ENCODE measurements around the gene RBM39. TPM values are rescaled to one million over a fixed set of nuclear protein-coding genes. Genes with fewer than 3 reads are reported as not detected.

RBM39 gene
- total and polyA plus RNA-seq, 2 of the 13 experiments (the other 11 are each of a cell fraction or from before 2014, with no cell fraction given), result 788 to 920 TPM

DNA sequence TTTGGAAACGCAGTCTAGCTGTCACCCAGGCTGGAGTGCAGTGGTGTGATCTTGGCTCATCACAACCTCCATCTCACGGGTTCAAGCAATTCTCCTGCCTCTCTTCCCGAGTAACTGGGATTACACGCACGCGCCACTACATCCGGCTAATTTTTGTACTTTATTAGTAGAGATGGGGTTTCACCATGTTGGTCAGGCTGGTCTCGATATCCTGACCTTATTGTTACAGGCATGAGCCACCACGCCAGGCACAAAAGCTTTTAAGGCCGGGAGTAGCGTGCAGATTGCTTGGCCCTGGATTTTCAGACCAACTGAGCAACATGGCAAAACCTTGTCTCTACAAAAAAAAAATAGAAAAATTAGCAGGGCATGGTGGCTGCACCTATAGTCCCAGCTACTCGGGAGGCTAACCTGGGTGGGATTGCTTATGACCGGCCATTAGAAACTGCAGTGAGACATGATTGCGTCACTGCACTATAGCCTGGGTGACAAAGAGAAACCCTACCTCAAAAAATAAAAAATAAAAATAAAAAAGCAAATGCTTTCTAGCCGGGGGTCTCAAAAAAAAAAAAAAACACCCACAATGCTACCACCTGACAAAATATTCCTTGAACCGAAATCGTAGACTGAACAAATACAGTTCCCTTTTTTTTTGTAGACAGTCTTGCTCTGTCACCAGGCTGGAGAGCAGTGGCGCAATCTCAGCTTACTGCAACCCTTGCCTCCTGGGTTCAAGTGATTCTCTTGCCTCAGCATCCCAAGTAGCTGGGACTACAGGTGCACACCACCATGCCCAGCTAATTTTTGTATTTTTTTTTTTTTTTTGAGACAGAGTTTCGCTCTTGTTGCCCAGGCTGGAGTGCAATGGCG lies 15.0 kb downstream of the RBM39 start:
- Histone ChIP-seq H3K9ac (ENCODE audit: insufficient read depth, low read depth, low read length) (no peak overlapping the region), H3K27me3 (ENCODE audit: control insufficient read depth in 1 of 2, insufficient read depth in 2 of 2, low read length in 2 of 2) (no peaks in the 10 kb centered on the region), H3K79me2 (ENCODE audit: insufficient read depth, low read length) (peaks cover 86% of the 10 kb centered on the region), H3K9me3 (ENCODE audit: low read length) (no peaks in the 10 kb centered on the region), H3K4me1 (ENCODE audit: insufficient read depth, low read length) (peaks cover 15% of the 10 kb centered on the region), H3K4me2 (ENCODE audit: low read depth, low read length) (no peak overlapping the region), H3K4me3 (replicated peaks in 1 of 3; ENCODE audit: insufficient read depth in 1 of 3, low read depth in 2 of 3, low read length in 3 of 3) (no peak overlapping the region), H3K27ac (ENCODE audit: extremely low read length, insufficient read depth, low read length) (no peak overlapping the region), H4K20me1 (ENCODE audit: insufficient read depth, low read length) (peaks cover 97% of the 10 kb centered on the region), H3K36me3 (replicated peaks in 1 of 2; ENCODE audit: control insufficient read depth in 1 of 2, insufficient read depth in 2 of 2, low read length in 2 of 2) (peaks cover 56 to 92% of the 10 kb centered on the region in 2 experiments), H2AFZ (ENCODE audit: low read length) (no peak overlapping the region)
- POLR2A ChIA-PET, result interaction anchor here (1.1 to 16.7 kb wide), 3 partner anchors 14 to 108 kb away, joined by 3 to 319 read pairs (median 211); partner anchors contain the start of genes NFS1, RBM39 and ROMO1
- no peak for DNase-seq (ENCODE audit: low spot score)
- no peak for FAIRE-seq
- WGBS (ENCODE audit: low lambda C conversion rate), result 97% methylated on average over 20 of the region's 20 CpGs
- in situ Hi-C loops (cut with HindIII; ENCODE audit: extremely low pct_ligation_motif_present, low pct_unique_long_range_greater_than_20kb) (no loop called here), intact Hi-C loops (cut with micrococcal nuclease; ENCODE audit: unreplicated experiment) (no loop called here)
- peak; percentile 4 for ATAC-seq
- no TSS peak for BruUV-seq (replicated peaks)
- CTCF ChIA-PET (ENCODE audit: low intra/inter-chr PET ratio, low total read pairs), result no interaction called here
- TF ChIP-seq, protein P1, sequence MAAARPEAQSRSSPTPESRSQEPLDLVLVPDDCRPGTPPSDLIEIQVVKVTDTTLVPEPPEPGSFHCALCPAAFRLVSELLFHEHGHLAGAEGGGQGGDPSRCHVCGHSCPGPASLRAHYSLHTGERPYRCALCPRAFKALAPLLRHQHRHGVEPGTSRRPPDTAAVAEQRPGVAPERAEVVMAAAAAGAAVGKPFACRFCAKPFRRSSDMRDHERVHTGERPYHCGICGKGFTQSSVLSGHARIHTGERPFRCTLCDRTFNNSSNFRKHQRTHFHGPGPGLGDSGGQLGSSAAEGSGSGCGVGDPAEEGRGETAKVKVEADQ (CRISPR knock-in tag; IDR thresholded peaks at IDR 0.05; ENCODE audit: borderline replicate concordance), result no peak
- TF ChIP-seq ZFP41 (CRISPR knock-in tag; IDR thresholded peaks at IDR 0.05; ENCODE audit: borderline replicate concordance) (no peak), PHB2 (IDR thresholded peaks at IDR 0.05; ENCODE audit: partially characterized antibody) (no peak), FOXA3 (CRISPR knock-in tag; IDR thresholded peaks at IDR 0.05) (no peak), FLYWCH1 (CRISPR knock-in tag; IDR thresholded peaks at IDR 0.05) (no peak), SYNCRIP (IDR thresholded peaks at IDR 0.05; ENCODE audit: insufficient read depth, low read depth, low read length) (no peak), ZNF652 (CRISPR knock-in tag; IDR thresholded peaks at IDR 0.05; ENCODE audit: borderline replicate concordance, low read depth) (no peak), ZNF274 (CRISPR knock-in tag; IDR thresholded peaks at IDR 0.05) (no peak), TBX2 (CRISPR knock-in tag; IDR thresholded peaks at IDR 0.05; ENCODE audit: borderline replicate concordance) (no peak), SAP130 (CRISPR knock-in tag; IDR thresholded peaks at IDR 0.05; ENCODE audit: low read depth) (no peak), HNRNPH1 (optimal IDR thresholded peaks at IDR 0.05; ENCODE audit: low read depth, low read length) (peak; percentile 30), RARG (CRISPR knock-in tag; IDR thresholded peaks at IDR 0.05; ENCODE audit: low read depth) (no peak), RAD21 (CRISPR knock-in tag; IDR thresholded peaks at IDR 0.05) (peak; percentile 8; the same call in 1 of the 2 replicates), ZNF160 (CRISPR knock-in tag; IDR thresholded peaks at IDR 0.05) (no peak), ZNF879 (CRISPR knock-in tag; IDR thresholded peaks at IDR 0.05) (no peak), ZNF329 (CRISPR knock-in tag; IDR thresholded peaks at IDR 0.05; ENCODE audit: low read depth) (no peak), ZNF644 (CRISPR knock-in tag; IDR thresholded peaks at IDR 0.05; ENCODE audit: low read depth) (no peak)
- TF ChIP-seq, protein P2, sequence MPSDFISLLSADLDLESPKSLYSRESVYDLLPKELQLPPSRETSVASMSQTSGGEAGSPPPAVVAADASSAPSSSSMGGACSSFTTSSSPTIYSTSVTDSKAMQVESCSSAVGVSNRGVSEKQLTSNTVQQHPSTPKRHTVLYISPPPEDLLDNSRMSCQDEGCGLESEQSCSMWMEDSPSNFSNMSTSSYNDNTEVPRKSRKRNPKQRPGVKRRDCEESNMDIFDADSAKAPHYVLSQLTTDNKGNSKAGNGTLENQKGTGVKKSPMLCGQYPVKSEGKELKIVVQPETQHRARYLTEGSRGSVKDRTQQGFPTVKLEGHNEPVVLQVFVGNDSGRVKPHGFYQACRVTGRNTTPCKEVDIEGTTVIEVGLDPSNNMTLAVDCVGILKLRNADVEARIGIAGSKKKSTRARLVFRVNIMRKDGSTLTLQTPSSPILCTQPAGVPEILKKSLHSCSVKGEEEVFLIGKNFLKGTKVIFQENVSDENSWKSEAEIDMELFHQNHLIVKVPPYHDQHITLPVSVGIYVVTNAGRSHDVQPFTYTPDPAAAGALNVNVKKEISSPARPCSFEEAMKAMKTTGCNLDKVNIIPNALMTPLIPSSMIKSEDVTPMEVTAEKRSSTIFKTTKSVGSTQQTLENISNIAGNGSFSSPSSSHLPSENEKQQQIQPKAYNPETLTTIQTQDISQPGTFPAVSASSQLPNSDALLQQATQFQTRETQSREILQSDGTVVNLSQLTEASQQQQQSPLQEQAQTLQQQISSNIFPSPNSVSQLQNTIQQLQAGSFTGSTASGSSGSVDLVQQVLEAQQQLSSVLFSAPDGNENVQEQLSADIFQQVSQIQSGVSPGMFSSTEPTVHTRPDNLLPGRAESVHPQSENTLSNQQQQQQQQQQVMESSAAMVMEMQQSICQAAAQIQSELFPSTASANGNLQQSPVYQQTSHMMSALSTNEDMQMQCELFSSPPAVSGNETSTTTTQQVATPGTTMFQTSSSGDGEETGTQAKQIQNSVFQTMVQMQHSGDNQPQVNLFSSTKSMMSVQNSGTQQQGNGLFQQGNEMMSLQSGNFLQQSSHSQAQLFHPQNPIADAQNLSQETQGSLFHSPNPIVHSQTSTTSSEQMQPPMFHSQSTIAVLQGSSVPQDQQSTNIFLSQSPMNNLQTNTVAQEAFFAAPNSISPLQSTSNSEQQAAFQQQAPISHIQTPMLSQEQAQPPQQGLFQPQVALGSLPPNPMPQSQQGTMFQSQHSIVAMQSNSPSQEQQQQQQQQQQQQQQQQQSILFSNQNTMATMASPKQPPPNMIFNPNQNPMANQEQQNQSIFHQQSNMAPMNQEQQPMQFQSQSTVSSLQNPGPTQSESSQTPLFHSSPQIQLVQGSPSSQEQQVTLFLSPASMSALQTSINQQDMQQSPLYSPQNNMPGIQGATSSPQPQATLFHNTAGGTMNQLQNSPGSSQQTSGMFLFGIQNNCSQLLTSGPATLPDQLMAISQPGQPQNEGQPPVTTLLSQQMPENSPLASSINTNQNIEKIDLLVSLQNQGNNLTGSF (CRISPR knock-in tag; IDR thresholded peaks at IDR 0.05), result no peak
- TF ChIP-seq, protein P3, sequence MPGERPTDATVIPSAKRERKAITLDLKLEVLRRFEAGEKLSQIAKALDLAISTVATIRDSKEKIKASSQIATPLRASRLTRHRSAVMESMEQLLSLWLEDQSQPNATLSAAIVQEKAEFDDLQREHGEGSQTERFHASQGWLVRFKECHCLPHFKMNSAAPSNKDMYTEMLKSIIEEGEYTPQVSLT (CRISPR knock-in tag; IDR thresholded peaks at IDR 0.05; ENCODE audit: borderline replicate concordance, low read depth), result no peak
